A549 treated with Mapracorat at 1 μM for 4 hours (cell line): ENCODE data around the gene PDP2. TPM values are rescaled to one million over a fixed set of nuclear protein-coding genes. Genes with fewer than 3 reads are reported as not detected.

Source experiments
- total RNA-seq: library from RNA; stranded (reverse); fragments of 200-300 nt; extraction: Qiagen RNA extraction; gene quantifications from 5 replicates; pipeline ENCODE4 v1.2.3, GENCODE V29; 2022

Gene PDP2
- total RNA-seq, result 4.4 to 6.5 TPM (median 6.3 TPM) in 5 replicates

GRCh38 chr16:66880288-66881013, at the start of gene PDP2:
TSS of gene PDP2 (plus strand) at chr16:66880515. CDS start at chr16:66884285, 3,770 bp downstream.

GRCh38 chr16:66844342-66845079, 35.8 kb upstream of the PDP2 start, which contains the start of gene CA7:
TSS of gene CA7 (plus strand) at chr16:66844414. CDS start at chr16:66844488, 74 bp downstream.

GRCh38 chr16:66918803-66919568, 38.7 kb downstream of the PDP2 start, which contains the start of gene CDH16:
TSS of gene CDH16 (minus strand) at chr16:66918885. CDS start at chr16:66918065, 820 bp downstream.

GRCh38 chr16:66925322-66925840, 45.1 kb downstream of the PDP2 start, which contains the start of gene RRAD:
TSS of gene RRAD (minus strand) at chr16:66925535. CDS start at chr16:66925179, 356 bp downstream.

GRCh38 chr16:66934138-66934838, 54.0 kb downstream of the PDP2 start, which contains the start of gene CIAO2B:
TSS of gene CIAO2B (minus strand) at chr16:66934402. CDS start at chr16:66934364, 38 bp downstream.

GRCh38 chr16:66935314-66936011, 55.1 kb downstream of the PDP2 start, which contains the start of gene CES2:
TSS of gene CES2 (plus strand) at chr16:66935516. CDS start at chr16:66935636, 120 bp downstream.

Other genes starting within 250 kb of the PDP2 start
- gene CMTM4, start 183.8 kb upstream of the PDP2 start, total RNA-seq, result 21.2 to 37.2 TPM (median 33.0 TPM) in 5 replicates
- 41.2 to 52.7 TPM (median 48.3 TPM) in 5 replicates for gene DYNC1LI2, start 128.9 kb upstream of the PDP2 start, total RNA-seq
- gene TERB1, start 78.9 kb upstream of the PDP2 start, total RNA-seq, result not detected in 5 replicates
- gene NAE1, start 49.5 kb upstream of the PDP2 start, total RNA-seq, result 63.5 to 74.9 TPM (median 66.4 TPM) in 5 replicates
- 0.08 TPM in 1 of 5 replicates, not detected in the others for gene CA7, start 36.1 kb upstream of the PDP2 start, total RNA-seq
- 3.7 to 4.9 TPM (median 4.4 TPM) in 5 replicates for gene CDH16, start 38.4 kb downstream of the PDP2 start, total RNA-seq
- gene RRAD, start 45.0 kb downstream of the PDP2 start, total RNA-seq, result 27.6 to 46.6 TPM (median 39.4 TPM) in 5 replicates
- gene CIAO2B, start 53.9 kb downstream of the PDP2 start, total RNA-seq, result 148 to 193 TPM (median 178 TPM) in 5 replicates
- gene CES2, start 55.0 kb downstream of the PDP2 start, total RNA-seq, result 29.3 to 37.6 TPM (median 32.1 TPM) in 5 replicates
- gene CES3, start 80.8 kb downstream of the PDP2 start, total RNA-seq, result 2.3 to 3.6 TPM (median 2.4 TPM) in 5 replicates
- 1.9 to 3.3 TPM (median 2.9 TPM) in 5 replicates for gene CES4A, start 108.1 kb downstream of the PDP2 start, total RNA-seq
- 43.4 to 64.6 TPM (median 52.4 TPM) in 5 replicates for gene CBFB, start 148.6 kb downstream of the PDP2 start, total RNA-seq
- 22.3 to 24.6 TPM (median 22.8 TPM) in 5 replicates for gene PHAF1, start 229.4 kb downstream of the PDP2 start, total RNA-seq